Retina (tissue), 1 donor: ENCODE results near the gene CATSPER3.

ENCODE experiments used
- DNase-seq: peaks from one replicate; pipeline ENCODE4 v3.0.0-alpha.2; 2016

Gene CATSPER3

GRCh38 chr5:134967607-134968006, at the start of gene CATSPER3:
TSS of gene CATSPER3 (plus strand) at chr5:134967907. CDS start at chr5:134967992, 85 bp downstream.
- no peak for DNase-seq

DNA sequence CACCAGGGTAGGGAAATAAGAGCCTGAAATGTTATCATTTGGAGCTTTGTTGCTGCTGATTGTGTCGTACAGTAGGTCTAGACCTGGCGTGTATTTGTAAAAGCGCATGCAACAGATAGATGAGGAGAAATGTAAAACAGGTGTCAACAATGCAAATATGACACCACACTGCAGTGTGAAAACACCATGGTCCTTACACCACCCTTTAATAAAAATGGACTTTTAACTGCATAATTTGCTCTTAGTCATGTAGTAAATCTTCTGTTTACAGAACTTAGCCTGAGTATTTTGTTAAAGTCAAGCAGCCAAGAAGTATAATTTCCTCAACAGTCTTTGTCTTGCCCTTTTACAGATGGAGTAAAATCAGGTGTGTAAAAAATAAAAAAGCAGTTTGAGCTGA, 48.8 kb upstream of the CATSPER3 start:
- DNase-seq, result no peak

GRCh38 chr5:134920848-134921575, 46.7 kb upstream of the CATSPER3 start:
- DNase-seq, result no peak

DNA sequence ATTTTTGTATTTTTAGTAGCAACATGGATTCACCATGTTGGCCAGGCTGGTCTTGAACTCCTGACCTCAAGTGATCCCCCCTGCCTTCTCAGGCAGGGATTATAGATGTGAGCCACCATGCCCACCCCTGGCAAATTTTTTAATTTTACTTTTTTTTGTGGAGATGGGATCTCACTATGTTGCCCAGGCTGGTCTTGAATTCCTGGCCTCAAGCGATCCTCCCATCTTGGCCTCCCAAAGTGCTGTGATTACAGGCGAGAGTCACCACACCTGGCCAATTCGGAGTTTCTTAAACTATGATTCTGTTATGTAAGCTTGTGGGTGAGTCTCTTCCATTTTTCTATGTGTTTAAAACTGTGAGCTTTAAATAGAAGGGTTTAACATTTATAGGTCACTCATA, 35.2 kb upstream of the CATSPER3 start:
- DNase-seq, result no peak

- no peak for DNase-seq
Measured at GRCh38 chr5:134934202-134934601, 33.5 kb upstream of the CATSPER3 start.

GRCh38 chr5:134935711-134936602, 31.8 kb upstream of the CATSPER3 start:
- peak; percentile 16 for DNase-seq

DNA sequence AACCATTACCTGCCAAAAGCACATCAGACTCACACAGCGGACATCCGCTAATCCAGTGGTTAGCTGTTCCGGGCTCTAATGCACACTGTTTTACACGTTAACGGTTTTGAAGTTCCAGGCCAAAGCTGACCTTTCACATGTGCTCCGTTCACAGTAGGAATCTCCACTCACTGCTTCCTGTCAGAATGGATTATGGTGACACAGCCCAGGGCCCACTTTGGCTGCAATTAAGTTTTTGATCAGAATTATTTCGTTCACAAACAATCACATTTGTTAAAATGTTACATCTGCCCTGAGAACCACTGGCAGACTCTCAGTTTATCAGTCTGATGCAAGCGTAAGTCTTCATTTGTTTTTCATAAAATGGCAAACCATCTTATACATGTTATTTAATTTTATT, 30.2 kb upstream of the CATSPER3 start:
- peak; percentile 60 for DNase-seq

- peak; percentile 42 for DNase-seq
Measured at GRCh38 chr5:134938030-134938429, 29.7 kb upstream of the CATSPER3 start.

GRCh38 chr5:134939500-134939899, 28.2 kb upstream of the CATSPER3 start:
- no peak for DNase-seq

- DNase-seq, result no peak
Measured at GRCh38 chr5:134943547-134943946, 24.2 kb upstream of the CATSPER3 start.

- no peak for DNase-seq
Measured at GRCh38 chr5:134944630-134945029, 23.1 kb upstream of the CATSPER3 start.

DNA sequence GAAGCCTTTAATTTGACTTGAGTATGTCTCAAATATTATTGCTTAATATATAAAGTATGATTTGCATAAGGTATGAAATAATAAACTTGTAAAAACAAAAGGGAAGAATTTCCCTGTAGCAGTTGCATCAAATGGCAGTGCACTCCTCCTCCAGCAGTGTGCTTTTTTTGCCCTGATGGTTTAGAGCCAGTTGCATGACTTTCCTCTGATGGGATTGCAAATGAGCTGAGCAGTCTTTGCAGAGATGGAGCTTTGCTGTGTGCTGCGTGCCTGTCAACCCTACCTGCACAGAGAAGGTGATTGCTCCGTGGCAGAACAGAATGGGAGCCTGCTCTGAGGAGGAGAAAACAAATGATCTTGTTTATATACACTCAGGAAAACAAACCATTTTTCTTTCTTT, 22.7 kb upstream of the CATSPER3 start:
- DNase-seq, result no peak

GRCh38 chr5:134948911-134949310, 18.8 kb upstream of the CATSPER3 start:
- DNase-seq, result no peak

DNA sequence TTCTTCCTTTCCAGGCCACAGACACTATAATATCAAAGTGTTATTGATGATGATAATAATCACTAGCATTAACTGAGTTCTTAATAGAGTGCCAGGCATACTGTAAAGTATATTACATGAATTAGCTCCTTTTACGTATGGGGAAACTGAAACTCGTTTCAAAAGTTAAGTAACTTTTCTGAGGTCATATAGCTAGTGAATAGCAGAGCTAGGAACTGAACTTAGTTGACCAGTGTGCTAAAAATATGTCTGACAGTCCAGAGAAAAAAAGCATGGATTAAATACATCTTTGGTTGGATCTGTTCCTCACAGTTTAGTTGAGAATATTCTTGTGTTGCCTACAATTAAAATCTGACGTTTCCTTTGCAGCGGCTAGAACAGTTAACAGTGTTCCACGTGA, 18.4 kb upstream of the CATSPER3 start:
- no peak for DNase-seq

- DNase-seq, result no peak
Measured at GRCh38 chr5:134957920-134958608, 9.6 kb upstream of the CATSPER3 start.

- no peak for DNase-seq
Measured at GRCh38 chr5:134958755-134959154, 9.0 kb upstream of the CATSPER3 start.

DNA sequence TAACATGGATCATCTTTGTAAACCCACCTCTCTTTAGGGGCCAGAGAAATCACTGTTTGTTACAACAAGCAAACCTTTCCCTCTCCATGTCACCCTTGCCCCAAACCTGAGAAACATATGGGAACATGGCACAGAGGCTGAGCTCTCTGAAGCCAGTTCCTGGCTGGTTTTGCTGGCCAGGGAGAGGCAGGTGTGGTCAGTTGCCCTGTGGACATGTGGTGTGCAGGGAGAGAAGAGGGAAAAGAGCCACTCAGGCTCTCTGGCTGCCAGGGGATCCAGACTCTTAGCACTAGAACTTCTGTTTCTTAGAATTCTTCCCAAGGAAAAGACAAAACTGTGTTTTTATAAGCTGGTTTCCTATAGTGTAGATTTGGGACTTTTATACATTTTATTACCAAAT, 4.6 kb upstream of the CATSPER3 start:
- no peak for DNase-seq

GRCh38 chr5:134964359-134965270, 3.1 kb upstream of the CATSPER3 start:
- no peak for DNase-seq

- no peak for DNase-seq
Measured at GRCh38 chr5:134965271-134965825, 2.4 kb upstream of the CATSPER3 start.

DNA sequence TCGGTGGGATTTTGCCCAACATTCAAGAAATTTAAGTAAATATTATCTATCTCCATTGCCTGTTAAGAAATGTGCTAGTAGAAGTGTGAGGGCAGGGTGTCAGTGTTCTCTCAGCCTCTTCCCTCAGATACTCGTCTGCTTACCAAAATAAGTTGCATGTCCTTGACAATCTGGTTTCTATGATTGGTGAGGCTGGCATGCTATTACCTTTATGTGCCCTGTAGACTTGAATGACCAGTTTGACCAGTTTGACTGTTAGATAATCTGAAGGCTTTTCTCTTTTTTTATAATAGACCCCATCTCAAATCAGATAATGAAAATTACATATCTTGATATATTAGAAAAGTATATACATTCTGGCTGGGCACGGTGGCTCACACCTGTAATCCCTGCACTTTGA, 348 bp downstream of the CATSPER3 start:
- DNase-seq, result no peak

DNA sequence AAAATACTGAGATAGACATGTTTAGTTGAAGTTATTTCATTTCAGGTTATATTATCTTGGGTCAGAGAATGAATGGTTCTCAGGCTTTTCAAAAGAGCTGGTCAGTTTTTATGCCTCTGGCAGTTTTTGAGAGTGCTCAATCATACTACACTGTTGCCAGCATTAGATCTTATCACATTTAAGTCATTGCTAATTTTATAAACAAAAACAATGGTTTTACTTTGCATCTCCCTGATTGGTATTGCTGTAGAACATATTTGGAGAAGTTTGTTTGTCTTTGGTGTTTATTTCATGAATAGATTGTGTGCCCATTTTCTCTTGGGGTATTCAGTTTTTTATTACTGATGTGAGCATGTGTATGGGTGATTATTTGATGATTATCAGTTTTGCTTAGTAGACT, 1.5 kb downstream of the CATSPER3 start:
- no peak for DNase-seq

DNA sequence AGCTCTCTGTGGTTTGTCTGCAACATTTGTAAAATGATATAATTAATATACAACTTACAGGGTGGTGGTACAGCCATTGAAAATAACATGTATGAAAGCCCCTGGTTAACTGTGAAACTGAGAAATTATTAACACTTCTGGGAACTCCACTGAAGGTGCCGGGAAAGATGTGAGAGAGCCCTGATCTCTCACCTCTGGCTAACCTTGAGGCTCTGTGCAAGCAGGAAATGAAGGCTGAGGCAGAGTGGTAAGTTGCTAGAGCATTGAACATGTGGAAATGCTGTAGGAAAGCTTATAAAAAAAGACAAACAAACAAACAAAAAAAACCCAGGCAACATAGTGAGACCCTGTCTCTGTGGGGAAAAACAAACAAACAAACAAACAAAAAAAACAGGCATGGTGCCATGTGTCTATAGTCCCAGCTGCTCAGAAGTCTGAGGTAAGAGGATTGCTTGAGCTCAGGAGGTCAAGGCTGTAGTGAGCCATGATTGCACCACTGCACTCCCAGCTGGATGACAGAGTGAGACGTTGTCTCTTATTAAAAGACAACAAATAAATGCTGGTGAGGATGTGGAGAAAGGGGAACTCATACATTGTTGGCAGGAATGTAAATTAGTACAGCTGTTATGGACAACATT, 7.5 kb downstream of the CATSPER3 start:
- no peak for DNase-seq
